Loucy (cell line): ENCODE measurements around the gene MORF4L2.
A peak's percentile ranks its signal among the peaks of the same experiment; 100 is the strongest.

ENCODE experiments used
- H2AFZ ChIP-seq: fragments of 200-600 bp; sonication (generic); 2 replicates; pipeline ENCODE4 v1.6.0; 2016; ENCODE audit warnings: antibody characterized with exemption, mild to moderate bottlenecking, low read length, moderate library complexity
- H3F3A ChIP-seq: fragments of 200-600 bp; 2 replicates; pipeline ENCODE4 v1.6.0; 2016; ENCODE audit warnings: antibody characterized with exemption, low read depth, mild to moderate bottlenecking
- H3K27me3 ChIP-seq: fragments of 200-600 bp; sonication (generic); 2 replicates; pipeline ENCODE4 v1.6.1; 2014; ENCODE audit warnings: low read length, mild to moderate bottlenecking; ENCODE audit not compliant: insufficient read depth, poor library complexity, severe bottlenecking
- H3K36me3 ChIP-seq: fragments of 200-600 bp; sonication (generic); 2 replicates; pipeline ENCODE4 v1.6.1; 2016; ENCODE audit warnings: low read length; ENCODE audit not compliant: insufficient read depth
- H3K4me1 ChIP-seq: fragments of 200-600 bp; sonication (generic); 2 replicates; pipeline ENCODE4 v1.5.1; 2014; ENCODE audit warnings: low read length, mild to moderate bottlenecking; ENCODE audit not compliant: insufficient read depth, poor library complexity, severe bottlenecking
- H3K4me2 ChIP-seq: fragments of 200-600 bp; sonication (generic); 2 replicates; pipeline ENCODE4 v1.6.0; 2014; ENCODE audit warnings: antibody characterized with exemption, low read length, low read depth, mild to moderate bottlenecking; ENCODE audit not compliant: poor library complexity, severe bottlenecking
- H3K4me3 ChIP-seq: fragments of 200-600 bp; sonication (generic); 2 replicates; pipeline ENCODE4 v1.5.1; 2014; ENCODE audit warnings: low read length, mild to moderate bottlenecking, mixed read lengths; ENCODE audit not compliant: poor library complexity, severe bottlenecking
- H3K79me2 ChIP-seq: fragments of 200-600 bp; sonication (generic); 2 replicates; pipeline ENCODE4 v1.6.1; 2014; ENCODE audit warnings: low read length; ENCODE audit not compliant: insufficient read depth
- H3K9ac ChIP-seq: fragments of 200-600 bp; sonication (generic); 2 replicates; pipeline ENCODE4 v1.6.0; 2014; ENCODE audit warnings: mild to moderate bottlenecking, low read depth, low read length, moderate library complexity; ENCODE audit not compliant: poor library complexity, severe bottlenecking
- H3K9me2 ChIP-seq: fragments of 200-600 bp; sonication (generic); replicated peaks from 2 replicates; pipeline ENCODE4 v1.6.1; 2016; ENCODE audit warnings: low read depth, low read length, mixed read lengths
- H3K9me3 ChIP-seq: fragments of 200-600 bp; sonication (generic); 2 replicates; pipeline ENCODE4 v1.6.1; 2014; ENCODE audit warnings: mild to moderate bottlenecking, antibody characterized with exemption, low read length, low read depth; ENCODE audit not compliant: insufficient read depth
- H4K20me1 ChIP-seq: fragments of 200-600 bp; sonication (generic); 2 replicates; pipeline ENCODE4 v1.6.0; 2014; ENCODE audit warnings: antibody characterized with exemption, low read length, mild to moderate bottlenecking; ENCODE audit not compliant: insufficient read depth, poor library complexity, severe bottlenecking
- EZH2phosphoT487 ChIP-seq: fragments of 200-600 bp; IDR thresholded peaks from 2 replicates; pipeline ENCODE4 v1.6.1; 2018; ENCODE audit warnings: antibody characterized with exemption, mild to moderate bottlenecking, moderate library complexity, borderline replicate concordance
- TF ChIP-seq, protein P1 (sequence below): fragments of 200-600 bp; sonication (generic); conservative IDR thresholded peaks from 2 replicates; pipeline ENCODE4 v1.5.1; 2014; ENCODE audit warnings: mild to moderate bottlenecking, antibody characterized with exemption, low read length

MORF4L2 gene

DNA sequence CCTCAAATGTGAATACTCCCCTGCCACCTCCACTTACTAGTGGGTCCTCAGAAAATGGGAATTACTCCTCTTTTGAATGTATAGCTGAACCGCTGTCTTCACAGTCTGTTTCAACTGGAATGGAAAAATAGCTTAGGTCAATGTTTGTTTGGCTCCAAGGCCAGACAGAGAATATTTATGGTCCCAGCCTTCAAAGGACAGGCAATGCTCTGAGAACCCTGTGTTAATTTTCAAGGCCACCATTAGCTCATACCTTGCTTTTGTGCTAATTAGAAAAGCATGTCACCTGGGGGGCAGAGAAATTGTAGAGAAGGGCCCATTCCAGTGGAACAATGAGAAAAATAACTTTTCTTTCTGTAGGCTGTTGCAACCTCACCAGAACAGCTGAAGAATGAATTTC, 4.6 kb upstream of the MORF4L2 start:
- H3F3A ChIP-seq: no peaks in the 10 kb centered on the region; the same call in 1 of the 2 replicates
- H3K9ac ChIP-seq: no peak overlapping the region
- no peaks in the 10 kb centered on the region for H3K27me3 ChIP-seq
- peaks cover 9% of the 10 kb centered on the region for H3K4me1 ChIP-seq
- H3K79me2 ChIP-seq: peaks cover 13% of the 10 kb centered on the region
- no peaks in the 10 kb centered on the region for H3K36me3 ChIP-seq
- TF ChIP-seq, protein P1, sequence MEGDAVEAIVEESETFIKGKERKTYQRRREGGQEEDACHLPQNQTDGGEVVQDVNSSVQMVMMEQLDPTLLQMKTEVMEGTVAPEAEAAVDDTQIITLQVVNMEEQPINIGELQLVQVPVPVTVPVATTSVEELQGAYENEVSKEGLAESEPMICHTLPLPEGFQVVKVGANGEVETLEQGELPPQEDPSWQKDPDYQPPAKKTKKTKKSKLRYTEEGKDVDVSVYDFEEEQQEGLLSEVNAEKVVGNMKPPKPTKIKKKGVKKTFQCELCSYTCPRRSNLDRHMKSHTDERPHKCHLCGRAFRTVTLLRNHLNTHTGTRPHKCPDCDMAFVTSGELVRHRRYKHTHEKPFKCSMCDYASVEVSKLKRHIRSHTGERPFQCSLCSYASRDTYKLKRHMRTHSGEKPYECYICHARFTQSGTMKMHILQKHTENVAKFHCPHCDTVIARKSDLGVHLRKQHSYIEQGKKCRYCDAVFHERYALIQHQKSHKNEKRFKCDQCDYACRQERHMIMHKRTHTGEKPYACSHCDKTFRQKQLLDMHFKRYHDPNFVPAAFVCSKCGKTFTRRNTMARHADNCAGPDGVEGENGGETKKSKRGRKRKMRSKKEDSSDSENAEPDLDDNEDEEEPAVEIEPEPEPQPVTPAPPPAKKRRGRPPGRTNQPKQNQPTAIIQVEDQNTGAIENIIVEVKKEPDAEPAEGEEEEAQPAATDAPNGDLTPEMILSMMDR: no peak
- TF ChIP-seq EZH2phosphoT487: no peak
- peaks cover 4% of the 10 kb centered on the region for H4K20me1 ChIP-seq
- no peaks in the 10 kb centered on the region for H3K9me3 ChIP-seq
- H3K4me2 ChIP-seq: no peak overlapping the region
- H2AFZ ChIP-seq: no peak overlapping the region
- no peaks in the 10 kb centered on the region for H3K9me2 ChIP-seq
- no peak overlapping the region for H3K4me3 ChIP-seq

GRCh38 chrX:103688946-103689345, 2.4 kb upstream of the MORF4L2 start:
- H3F3A ChIP-seq: no peaks in the 10 kb centered on the region; the same call in 1 of the 2 replicates
- peak overlapping the region; percentile 92 for H3K4me2 ChIP-seq
- no peaks in the 10 kb centered on the region for H3K9me2 ChIP-seq
- H3K9ac ChIP-seq: peak overlapping the region; percentile 99
- peaks cover 12% of the 10 kb centered on the region for H3K36me3 ChIP-seq
- no peak overlapping the region for H2AFZ ChIP-seq
- H4K20me1 ChIP-seq: peaks cover 23% of the 10 kb centered on the region
- H3K27me3 ChIP-seq: no peaks in the 10 kb centered on the region
- H3K9me3 ChIP-seq: no peaks in the 10 kb centered on the region
- TF ChIP-seq, protein P1: peak; percentile 66
- no peak for TF ChIP-seq EZH2phosphoT487
- peaks cover 22% of the 10 kb centered on the region for H3K4me1 ChIP-seq
- H3K79me2 ChIP-seq: peaks cover 34% of the 10 kb centered on the region
- peak overlapping the region; percentile 99 for H3K4me3 ChIP-seq

DNA sequence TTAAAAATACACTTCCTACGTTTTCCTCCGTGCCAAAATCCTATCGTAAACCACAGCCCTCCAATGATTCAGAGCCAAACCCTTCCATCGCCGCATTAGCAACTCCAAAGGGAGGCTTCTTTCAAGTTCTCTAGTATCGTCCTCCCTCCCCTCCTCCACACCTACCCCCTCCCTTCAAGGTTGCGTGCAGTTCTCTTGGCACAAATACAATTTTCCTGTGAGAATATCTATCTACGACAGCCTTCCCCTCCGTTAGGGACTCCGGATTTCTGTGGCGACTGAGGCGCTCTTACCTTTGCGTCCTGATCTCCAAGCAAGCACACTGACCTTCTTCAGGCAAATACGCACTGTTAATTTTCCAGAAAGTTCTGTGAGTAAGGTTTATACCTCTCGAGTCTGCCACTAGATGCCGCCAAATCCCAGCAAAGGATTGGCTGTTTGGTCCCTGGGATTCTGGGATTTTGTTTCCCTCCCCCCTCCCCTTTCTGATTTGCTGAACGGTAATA, 1.2 kb upstream of the MORF4L2 start:
- no peaks in the 10 kb centered on the region; the same call in 1 of the 2 replicates for H3F3A ChIP-seq
- H3K4me3 ChIP-seq: peak overlapping the region; percentile 99
- no peaks in the 10 kb centered on the region for H3K9me3 ChIP-seq
- H3K4me1 ChIP-seq: peaks cover 25% of the 10 kb centered on the region
- peak overlapping the region; percentile 86 for H2AFZ ChIP-seq
- peaks cover 28% of the 10 kb centered on the region for H4K20me1 ChIP-seq
- TF ChIP-seq, protein P1: peak; percentile 65
- no peak for TF ChIP-seq EZH2phosphoT487
- no peaks in the 10 kb centered on the region for H3K27me3 ChIP-seq
- peak overlapping the region; percentile 92 for H3K4me2 ChIP-seq
- peaks cover 46% of the 10 kb centered on the region for H3K79me2 ChIP-seq
- no peaks in the 10 kb centered on the region for H3K9me2 ChIP-seq
- H3K36me3 ChIP-seq: peaks cover 16% of the 10 kb centered on the region
- H3K9ac ChIP-seq: peak overlapping the region; percentile 99
